Choroid plexus epithelial cell (primary cell): ENCODE data around the gene ALK.

Source experiments
- DNase-seq: peaks from one replicate; pipeline ENCODE4 v3.0.0-alpha.2; 2010; ENCODE audit warnings: low read depth
- H3K4me3 ChIP-seq: 2 replicates; pipeline ENCODE4 v1.5.1; 2011; ENCODE audit warnings: low read depth, mild to moderate bottlenecking, control low read depth, low read length, moderate library complexity
- CTCF ChIP-seq: conservative IDR thresholded peaks from 2 replicates; pipeline ENCODE4 v1.5.1; 2011; ENCODE audit warnings: low read depth, mild to moderate bottlenecking, control low read depth, inconsistent platforms, low read length, moderate library complexity

ALK gene

GRCh38 chr2:29628862-29629261, 292.5 kb downstream of the ALK start:
- peak; percentile 63 for DNase-seq
- no peak for TF ChIP-seq CTCF
- no peak overlapping the region for H3K4me3 ChIP-seq

GRCh38 chr2:29628108-29628745, 293.2 kb downstream of the ALK start:
- H3K4me3 ChIP-seq = no peak overlapping the region
- no peak for TF ChIP-seq CTCF
- no peak for DNase-seq

GRCh38 chr2:29627279-29627711, 294.1 kb downstream of the ALK start:
- TF ChIP-seq CTCF = no peak
- H3K4me3 ChIP-seq = no peak overlapping the region
- peak; percentile 92 for DNase-seq

- H3K4me3 ChIP-seq = no peak overlapping the region
- no peak for TF ChIP-seq CTCF
- no peak for DNase-seq
Measured at GRCh38 chr2:29620890-29621289, 300.5 kb downstream of the ALK start.

GRCh38 chr2:29619689-29620088, 301.7 kb downstream of the ALK start:
- H3K4me3 ChIP-seq = no peak overlapping the region
- no peak for DNase-seq
- no peak for TF ChIP-seq CTCF

- DNase-seq = no peak
- H3K4me3 ChIP-seq = no peak overlapping the region
- TF ChIP-seq CTCF = no peak
Measured at GRCh38 chr2:29618024-29618423, 303.4 kb downstream of the ALK start.

GRCh38 chr2:29617351-29617750, 304.0 kb downstream of the ALK start:
- TF ChIP-seq CTCF = no peak
- no peak overlapping the region for H3K4me3 ChIP-seq
- DNase-seq = no peak
